GM12878 (cell line): ENCODE data around the gene ZNF672. TPM values are rescaled to one million over a fixed set of nuclear protein-coding genes. Genes with fewer than 3 reads are reported as not detected.

Experiments used
- BCL3 ChIP-seq: IDR thresholded peaks from 2 replicates; pipeline ENCODE4 v1.6.1; 2011; ENCODE audit warnings: borderline replicate concordance, low read depth, mild to moderate bottlenecking, moderate library complexity, low read length; ENCODE audit not compliant: insufficient read depth, poor library complexity, severe bottlenecking
- CHD1 ChIP-seq: IDR thresholded peaks from 2 replicates; pipeline ENCODE4 v1.6.1; 2012; ENCODE audit warnings: low read depth, low read length, improper control_type of control experiment
- CREB1 ChIP-seq: IDR thresholded peaks from 2 replicates; pipeline ENCODE4 v1.6.1; 2012; ENCODE audit warnings: low read depth, mild to moderate bottlenecking, inconsistent platforms
- FOXK2 ChIP-seq: fragments of 450-650 bp; IDR thresholded peaks from 2 replicates; pipeline ENCODE4 v1.6.1; 2017; ENCODE audit warnings: mild to moderate bottlenecking, moderate library complexity
- FOXM1 ChIP-seq: IDR thresholded peaks from 2 replicates; pipeline ENCODE4 v1.6.1; 2012; ENCODE audit warnings: low read depth, mild to moderate bottlenecking, inconsistent platforms, low read length, moderate library complexity
- GATAD2B ChIP-seq: fragments of 450-650 bp; conservative IDR thresholded peaks from 2 replicates; pipeline ENCODE4 v1.6.1; 2017; ENCODE audit warnings: low read depth, mild to moderate bottlenecking, moderate library complexity
- HCFC1 ChIP-seq: fragments of 150-350 bp; IDR thresholded peaks from 2 replicates; pipeline ENCODE4 v1.6.1; 2014; ENCODE audit warnings: low read length
- IRF4 ChIP-seq: IDR thresholded peaks from 2 replicates; pipeline ENCODE4 v1.6.1; 2011; ENCODE audit warnings: low read depth, low read length
- JUND ChIP-seq: IDR thresholded peaks from 2 replicates; pipeline ENCODE4 v1.6.1; 2012; ENCODE audit warnings: low read depth, mild to moderate bottlenecking, low read length, improper control_type of control experiment, moderate library complexity
- LARP7 ChIP-seq: fragments of 450-650 bp; IDR thresholded peaks from 2 replicates; pipeline ENCODE4 v1.6.1; 2017; ENCODE audit warnings: mild to moderate bottlenecking
- MLLT1 ChIP-seq: fragments of 450-650 bp; IDR thresholded peaks from 2 replicates; pipeline ENCODE4 v1.6.1; 2016; ENCODE audit warnings: mild to moderate bottlenecking
- NFXL1 ChIP-seq: fragments of 450-650 bp; IDR thresholded peaks from 2 replicates; pipeline ENCODE4 v1.6.1; 2017; ENCODE audit warnings: antibody characterized with exemption, mild to moderate bottlenecking, borderline replicate concordance
- POLR2AphosphoS2 ChIP-seq: IDR thresholded peaks from 2 replicates; pipeline ENCODE4 v1.6.1; 2011; ENCODE audit warnings: low read depth, mild to moderate bottlenecking, low read length, improper control_type of control experiment, moderate library complexity
- RB1 ChIP-seq: fragments of 450-650 bp; formaldehyde crosslinking; IDR thresholded peaks from 2 replicates; pipeline ENCODE4 v1.6.1; 2017; ENCODE audit warnings: mild to moderate bottlenecking, borderline replicate concordance
- RELA ChIP-seq: fragments of 450-650 bp; IDR thresholded peaks from 2 replicates; pipeline ENCODE4 v1.8.0; 2014; ENCODE audit warnings: borderline replicate concordance; ENCODE audit not compliant: partially characterized antibody
- RFX5 ChIP-seq: IDR thresholded peaks from 2 replicates; pipeline ENCODE4 v1.6.1; 2011; ENCODE audit warnings: low read depth, low read length, improper control_type of control experiment
- RUNX3 ChIP-seq: IDR thresholded peaks from 2 replicates; pipeline ENCODE4 v1.6.1; 2012; ENCODE audit warnings: low read length, inconsistent platforms
- SIX5 ChIP-seq: IDR thresholded peaks from 2 replicates; pipeline ENCODE4 v1.6.1; 2011; ENCODE audit warnings: mild to moderate bottlenecking, low read depth, low read length, moderate library complexity; ENCODE audit not compliant: severe bottlenecking
- SKIL ChIP-seq: fragments of 450-650 bp; IDR thresholded peaks from 2 replicates; pipeline ENCODE4 v1.6.1; 2017; ENCODE audit warnings: mild to moderate bottlenecking, low read depth, inconsistent platforms; ENCODE audit not compliant: poor library complexity, severe bottlenecking
- SP1 ChIP-seq: IDR thresholded peaks from one replicate; pipeline ENCODE4 v1.6.1; 2011; ENCODE audit warnings: low read depth, low read length
- SREBF2 ChIP-seq: IDR thresholded peaks from 2 replicates; pipeline ENCODE4 v1.6.1; 2012; ENCODE audit warnings: mild to moderate bottlenecking, low read length
- ZNF24 ChIP-seq: fragments of 450-650 bp; IDR thresholded peaks from 2 replicates; pipeline ENCODE4 v1.6.1; 2017; ENCODE audit warnings: antibody characterized with exemption, mild to moderate bottlenecking
- polyA plus RNA-seq, 11 experiments: library from polyadenylated mRNA; depleted of rRNA in 4 of 11; unstranded in 6 of 11; stranded (reverse) in 5 of 11; fragments of >200 nt; fragmentation: Nextera tagmentation in 4 of 11; fragmentation: Illumina TruSeq in 1 of 11; extraction: Ambion mirVana in 4 of 11; extraction: Trizol in 1 of 11; gene quantifications; 1 replicate in 1 of 11; 2 replicates in 10 of 11; pipeline versions ENCODE4 v1.2.1 to v1.2.3, GENCODE V29; 2011 to 2016; ENCODE audit warnings: inconsistent platforms in 2 of 11, missing spikeins in 2 of 11, low read depth in 1 of 11
- total RNA-seq, 4 experiments: library from RNA; depleted of rRNA in 3 of 4; stranded (reverse); fragments of >200 nt in 3 of 4; fragmentation: Illumina TruSeq in 1 of 4; extraction: Trizol in 1 of 4; gene quantifications; 2 replicates each; pipeline versions ENCODE4 v1.2.1 to v1.2.3, GENCODE V29; 2013 to 2021
- TF ChIP-seq, protein P1 (sequence below): IDR thresholded peaks from 2 replicates; pipeline ENCODE4 v1.6.1; 2011; ENCODE audit warnings: mild to moderate bottlenecking, low read depth, low read length, moderate library complexity; ENCODE audit not compliant: insufficient replicate concordance
- TF ChIP-seq, protein P2 (sequence below): fragments of 150-350 bp; IDR thresholded peaks from 2 replicates; pipeline ENCODE4 v1.6.1; 2014; ENCODE audit warnings: mild to moderate bottlenecking, low read depth, low read length

The ZNF672 gene
- total and polyA plus RNA-seq, 10 of the 15 experiments (the other 5 are each of a cell fraction or from before 2014, with no cell fraction given), result 2.9 to 51.3 (median 39.8) TPM

DNA sequence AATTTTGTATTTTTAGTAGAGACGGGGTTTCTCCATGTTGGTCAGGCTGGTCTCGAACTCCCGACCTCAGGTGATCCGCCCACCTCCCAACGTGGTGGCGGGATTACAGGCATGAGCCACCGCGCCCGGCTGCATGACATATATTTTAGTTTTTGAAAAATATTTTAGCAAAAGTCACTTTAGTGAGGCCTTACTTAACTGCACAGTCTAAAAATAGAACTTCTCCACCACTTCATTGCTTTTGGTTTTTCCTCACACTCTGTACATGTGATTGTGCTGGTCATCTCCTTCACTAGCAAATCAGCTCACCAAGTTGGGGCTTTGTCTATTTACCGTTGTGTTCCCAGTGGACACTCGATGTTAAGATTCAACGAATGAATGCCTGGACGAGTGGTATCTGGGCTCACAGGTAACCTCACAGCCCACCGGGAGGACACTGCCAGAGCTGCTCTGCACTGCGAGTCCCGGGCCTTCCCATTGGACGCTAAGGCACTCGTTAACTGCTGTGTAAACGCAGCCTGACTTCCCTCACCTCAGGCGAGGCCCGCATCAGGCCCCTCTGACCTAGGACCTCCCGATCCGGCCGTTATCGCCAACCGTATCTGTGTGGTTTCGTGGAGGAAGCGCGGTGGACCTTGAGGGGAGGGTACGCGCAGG, 34.9 kb downstream of the ZNF672 start (continued):
- no peak for TF ChIP-seq ZNF24
- 0 out of 2 replicates have a peak, but pooled peaks have one; percentile 19 for TF ChIP-seq IRF4
- TF ChIP-seq POLR2AphosphoS2, result no peak
- no peak for TF ChIP-seq RUNX3
- TF ChIP-seq, protein P1, sequence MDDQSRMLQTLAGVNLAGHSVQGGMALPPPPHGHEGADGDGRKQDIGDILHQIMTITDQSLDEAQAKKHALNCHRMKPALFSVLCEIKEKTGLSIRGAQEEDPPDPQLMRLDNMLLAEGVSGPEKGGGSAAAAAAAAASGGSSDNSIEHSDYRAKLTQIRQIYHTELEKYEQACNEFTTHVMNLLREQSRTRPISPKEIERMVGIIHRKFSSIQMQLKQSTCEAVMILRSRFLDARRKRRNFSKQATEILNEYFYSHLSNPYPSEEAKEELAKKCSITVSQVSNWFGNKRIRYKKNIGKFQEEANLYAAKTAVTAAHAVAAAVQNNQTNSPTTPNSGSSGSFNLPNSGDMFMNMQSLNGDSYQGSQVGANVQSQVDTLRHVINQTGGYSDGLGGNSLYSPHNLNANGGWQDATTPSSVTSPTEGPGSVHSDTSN, result no peak
- TF ChIP-seq LARP7, result peak; percentile 47; the same call in 1 of the 2 replicates
- no peak for TF ChIP-seq GATAD2B
- TF ChIP-seq SKIL, result no peak
- no peak for TF ChIP-seq SREBF2
- TF ChIP-seq FOXM1, result no peak
- no peak for TF ChIP-seq HCFC1
- TF ChIP-seq CREB1, result no peak
- TF ChIP-seq RB1, result peak; percentile 27; the same call in 1 of the 2 replicates
- TF ChIP-seq SIX5, result no peak
- TF ChIP-seq BCL3, result no peak
- TF ChIP-seq CHD1, result 0 out of 2 replicates have a peak, but pooled peaks have one; percentile 53
- TF ChIP-seq RFX5, result no peak
- no peak for TF ChIP-seq MLLT1
- TF ChIP-seq NFXL1, result no peak
- no peak for TF ChIP-seq RELA
- no peak for TF ChIP-seq FOXK2
- no peak for TF ChIP-seq SP1
- TF ChIP-seq, protein P2, sequence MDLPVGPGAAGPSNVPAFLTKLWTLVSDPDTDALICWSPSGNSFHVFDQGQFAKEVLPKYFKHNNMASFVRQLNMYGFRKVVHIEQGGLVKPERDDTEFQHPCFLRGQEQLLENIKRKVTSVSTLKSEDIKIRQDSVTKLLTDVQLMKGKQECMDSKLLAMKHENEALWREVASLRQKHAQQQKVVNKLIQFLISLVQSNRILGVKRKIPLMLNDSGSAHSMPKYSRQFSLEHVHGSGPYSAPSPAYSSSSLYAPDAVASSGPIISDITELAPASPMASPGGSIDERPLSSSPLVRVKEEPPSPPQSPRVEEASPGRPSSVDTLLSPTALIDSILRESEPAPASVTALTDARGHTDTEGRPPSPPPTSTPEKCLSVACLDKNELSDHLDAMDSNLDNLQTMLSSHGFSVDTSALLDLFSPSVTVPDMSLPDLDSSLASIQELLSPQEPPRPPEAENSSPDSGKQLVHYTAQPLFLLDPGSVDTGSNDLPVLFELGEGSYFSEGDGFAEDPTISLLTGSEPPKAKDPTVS, result no peak
- no peak for TF ChIP-seq JUND
